Stimulated activated CD4-positive, alpha-beta T cell treated with anti-CD3 and anti-CD28 coated beads, Interleukin-1b, Interleukin-23, amount 100 ng/mL, for 48 hours (primary cell): ENCODE results near the gene SKA2.
"Not testable (repeated sequence)": the region's sequence is repeated elsewhere in the genome, so short reads cannot be mapped to it uniquely, and the experiment has no call there.

Experiments
- DNase-seq: peaks from one replicate; pipeline ENCODE4 v3.0.0-alpha.2; 2020

The SKA2 gene, protein sequence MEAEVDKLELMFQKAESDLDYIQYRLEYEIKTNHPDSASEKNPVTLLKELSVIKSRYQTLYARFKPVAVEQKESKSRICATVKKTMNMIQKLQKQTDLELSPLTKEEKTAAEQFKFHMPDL

DNA sequence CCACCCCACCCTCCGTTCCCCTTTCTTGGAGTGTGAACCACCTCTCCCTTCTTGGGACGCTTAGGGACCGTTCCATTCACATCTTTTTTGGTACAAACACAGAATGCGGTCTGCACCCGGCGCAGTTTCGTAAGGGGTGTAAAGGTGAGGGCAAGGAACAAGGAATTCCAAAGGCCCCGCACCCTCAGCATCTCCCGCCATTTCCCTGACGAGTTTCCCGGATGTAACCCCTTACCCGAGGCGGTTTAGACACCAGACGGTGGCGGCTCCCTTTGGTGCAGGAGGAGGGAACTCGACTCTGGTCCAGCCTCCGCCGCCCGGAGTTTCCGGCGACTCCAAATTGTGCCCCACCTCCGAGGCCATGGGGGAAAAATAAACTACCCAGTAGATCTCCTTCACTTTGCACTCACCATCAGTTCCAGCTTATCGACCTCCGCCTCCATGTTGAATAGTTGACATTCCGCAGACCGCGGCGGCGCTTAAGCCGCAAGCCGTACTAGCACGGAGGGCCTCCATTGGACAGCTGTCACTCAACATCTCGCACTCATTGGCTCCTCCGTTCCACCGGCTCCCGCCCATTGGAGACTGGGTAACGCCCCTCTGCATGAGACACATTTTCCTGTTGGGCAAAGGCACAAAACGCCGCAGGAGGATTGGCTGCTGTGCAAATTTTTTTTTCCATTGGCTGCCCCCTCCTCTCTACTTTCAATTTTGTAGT is at the start of gene SKA2:
TSS of gene SKA2 (minus strand) at position 466 of the 718 bp plus-strand sequence. CDS start at position 443, 23 bp downstream.
- peak; percentile 98 for DNase-seq

DNA sequence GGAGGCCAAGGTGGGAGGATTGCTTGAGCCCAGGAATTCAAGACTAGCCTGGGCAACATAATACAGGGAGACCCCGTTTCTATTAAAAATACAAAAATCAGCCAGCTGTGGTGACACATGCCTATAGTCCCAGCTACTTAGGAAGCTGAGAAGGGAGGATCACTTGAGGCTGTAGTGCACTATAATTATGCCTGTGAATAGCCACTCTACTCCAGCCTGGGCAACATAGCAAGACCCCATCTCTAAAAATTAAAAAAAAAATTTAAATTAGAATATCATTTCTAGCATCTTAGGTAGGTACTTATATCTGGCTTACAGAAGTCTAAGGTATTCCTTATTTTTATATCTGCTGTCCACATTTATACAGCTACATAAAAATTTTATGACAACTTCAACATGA is 47.3 kb upstream of the SKA2 start:
- DNase-seq, result no peak

DNA sequence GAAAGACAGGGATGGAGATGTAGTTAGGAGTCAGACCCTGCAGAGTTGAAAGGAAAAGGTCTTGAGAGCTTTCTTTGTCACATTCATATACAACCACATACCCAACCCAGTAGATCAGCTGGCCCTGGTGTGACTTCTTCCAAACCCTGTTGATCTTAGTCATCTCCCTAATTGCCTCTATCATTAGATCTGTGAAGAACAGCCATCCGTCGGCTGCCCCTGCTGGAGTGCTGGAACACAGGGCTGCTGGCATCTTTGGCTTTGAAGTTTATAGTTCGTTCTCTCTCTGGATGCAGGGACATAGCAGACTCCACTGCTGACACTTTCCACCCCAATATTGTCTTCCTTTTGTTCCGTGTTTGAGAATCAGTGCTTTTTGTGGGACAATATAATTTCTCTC is 44.4 kb upstream of the SKA2 start:
- no peak for DNase-seq

DNA sequence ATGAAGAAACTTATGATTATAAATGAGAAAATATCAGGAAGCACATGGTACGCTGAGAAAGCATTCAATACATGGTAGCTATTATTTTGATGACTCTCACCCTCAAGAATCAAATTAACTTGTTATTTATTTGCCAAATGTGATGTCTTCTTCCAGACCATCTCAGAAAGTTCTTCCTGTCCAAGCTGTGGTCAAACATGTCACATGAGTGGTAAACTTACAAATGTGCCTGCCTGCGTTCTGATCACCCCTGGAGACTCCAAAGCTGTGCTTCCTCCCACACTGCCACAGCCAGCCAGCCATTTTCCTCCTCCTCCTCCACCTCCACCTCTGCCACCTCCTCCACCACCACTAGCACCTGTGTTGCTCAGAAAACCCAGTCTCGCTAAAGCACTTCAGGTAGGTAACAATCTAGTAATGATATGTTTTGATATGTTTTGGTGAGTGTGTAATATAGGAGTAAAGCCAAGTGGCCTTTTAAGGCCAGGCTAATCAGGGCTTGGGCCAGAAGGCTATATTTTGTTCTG is 38.4 kb upstream of the SKA2 start:
- no peak for DNase-seq

DNA sequence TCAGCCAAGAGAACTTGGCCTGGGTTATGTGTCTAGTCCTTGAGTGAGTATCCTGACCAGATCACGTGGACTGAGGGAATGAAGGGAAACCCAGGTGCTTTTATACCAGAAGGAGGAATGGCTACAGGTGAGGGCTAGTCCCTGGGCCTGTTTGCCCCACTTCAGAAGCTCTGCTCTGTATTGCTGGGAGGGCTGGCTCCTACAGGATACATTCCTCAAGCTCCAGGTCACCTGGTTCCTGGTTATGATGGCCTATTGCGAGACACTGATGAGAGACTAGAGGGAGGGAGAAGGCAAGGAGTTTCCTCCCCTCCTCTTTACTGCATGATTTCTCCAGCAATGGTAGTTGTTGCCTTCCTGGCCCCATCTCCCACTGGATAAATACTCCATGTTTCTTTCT is 35.8 kb upstream of the SKA2 start:
- no peak for DNase-seq

DNA sequence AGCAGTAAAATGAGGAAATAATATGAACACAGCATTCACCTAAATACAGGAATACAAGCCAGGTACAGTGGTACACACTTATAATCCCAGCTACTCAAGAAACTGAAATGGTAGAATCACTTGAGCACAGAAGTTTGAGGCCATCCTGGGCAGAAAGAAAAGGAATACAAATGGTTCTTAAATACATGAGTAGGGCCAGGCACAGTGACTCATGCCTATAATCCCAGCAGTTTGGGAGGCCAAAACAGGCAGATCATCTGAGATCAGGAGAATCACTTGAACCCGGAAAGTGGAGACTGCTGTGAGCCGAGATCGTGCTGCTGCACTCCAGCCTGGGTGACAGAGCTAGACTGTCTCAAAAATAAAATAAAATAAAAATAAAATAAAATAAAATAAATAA is 31.9 kb upstream of the SKA2 start:
- DNase-seq, result no peak

DNA sequence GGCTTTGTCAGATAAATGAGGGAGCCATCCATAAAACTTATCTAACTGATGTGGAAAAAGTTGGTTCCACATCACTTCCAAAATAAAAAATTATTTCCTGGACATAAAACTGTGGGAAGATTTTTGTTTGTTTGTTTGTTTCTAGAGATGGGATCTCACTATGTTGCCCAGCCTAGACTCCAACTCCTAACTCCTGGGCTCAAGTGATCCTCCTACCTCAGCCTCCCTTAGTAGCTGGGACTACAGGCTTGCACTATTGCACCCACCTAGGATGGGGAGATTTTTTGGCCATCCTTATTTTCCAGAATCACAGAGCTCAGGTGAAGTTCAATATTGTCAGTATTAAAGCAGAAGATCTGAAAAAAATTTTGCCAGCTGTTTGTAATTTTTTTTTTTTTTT is 31.0 kb upstream of the SKA2 start:
- DNase-seq, result no peak

DNA sequence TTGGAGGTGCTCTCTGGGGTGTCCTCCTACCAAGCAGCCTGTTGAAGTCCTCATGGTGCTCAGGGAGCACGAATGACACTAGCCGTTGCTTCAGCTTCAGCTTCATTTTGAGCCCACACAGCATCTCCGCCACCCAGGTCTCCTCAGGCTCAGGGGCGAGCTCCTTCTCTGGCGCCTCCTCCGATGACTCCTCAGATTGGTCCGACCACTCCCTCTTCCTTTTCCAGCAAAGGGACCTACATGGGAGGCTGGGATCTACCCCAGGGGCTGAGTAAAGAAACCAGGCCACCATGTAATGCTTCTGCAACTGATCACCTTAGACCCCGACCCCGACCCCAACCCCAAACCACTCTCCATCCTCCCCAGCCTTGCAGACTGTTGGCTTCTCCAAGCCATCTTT is 26.5 kb upstream of the SKA2 start:
- DNase-seq, result no peak

DNA sequence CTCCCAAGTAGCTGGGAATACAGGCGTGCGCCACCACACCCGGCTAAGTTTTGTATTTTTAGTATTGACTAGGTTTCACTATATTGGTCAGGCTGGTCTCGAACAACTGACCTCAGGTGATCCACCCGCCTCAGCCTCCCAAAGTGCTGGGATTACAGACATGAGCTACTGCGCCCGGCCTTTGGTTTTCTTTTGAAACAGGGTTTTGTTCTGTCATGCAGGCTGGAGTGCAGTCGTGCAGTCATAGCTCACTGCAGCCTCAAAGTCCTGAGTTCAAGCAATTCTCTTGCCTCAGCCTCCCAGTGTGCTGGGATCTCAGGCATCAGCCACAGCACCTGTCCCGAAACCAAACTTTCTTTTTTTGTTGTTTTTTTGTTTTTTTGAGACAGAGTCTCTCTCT is 25.6 kb upstream of the SKA2 start:
- DNase-seq, result no peak

DNA sequence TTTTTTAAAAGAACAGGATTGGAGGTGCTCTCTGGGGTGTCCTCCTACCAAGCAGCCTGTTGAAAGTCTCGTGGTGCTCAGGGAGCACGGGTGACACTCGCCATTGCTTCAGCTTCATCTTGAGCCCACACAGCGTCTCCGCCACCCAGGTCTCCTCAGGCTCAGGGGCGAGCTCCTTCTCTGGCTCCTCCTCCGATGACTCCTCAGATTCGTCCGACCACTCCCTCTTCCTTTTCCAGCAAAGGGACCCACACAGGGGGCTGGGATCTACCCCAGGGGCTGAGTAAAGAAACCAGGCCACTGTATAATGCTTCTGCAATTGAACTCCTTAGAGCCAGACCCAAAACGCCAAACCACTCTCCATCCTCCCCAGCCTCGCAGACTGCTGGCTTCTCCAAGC is 24.6 kb upstream of the SKA2 start:
- not testable (repeated sequence) for DNase-seq

DNA sequence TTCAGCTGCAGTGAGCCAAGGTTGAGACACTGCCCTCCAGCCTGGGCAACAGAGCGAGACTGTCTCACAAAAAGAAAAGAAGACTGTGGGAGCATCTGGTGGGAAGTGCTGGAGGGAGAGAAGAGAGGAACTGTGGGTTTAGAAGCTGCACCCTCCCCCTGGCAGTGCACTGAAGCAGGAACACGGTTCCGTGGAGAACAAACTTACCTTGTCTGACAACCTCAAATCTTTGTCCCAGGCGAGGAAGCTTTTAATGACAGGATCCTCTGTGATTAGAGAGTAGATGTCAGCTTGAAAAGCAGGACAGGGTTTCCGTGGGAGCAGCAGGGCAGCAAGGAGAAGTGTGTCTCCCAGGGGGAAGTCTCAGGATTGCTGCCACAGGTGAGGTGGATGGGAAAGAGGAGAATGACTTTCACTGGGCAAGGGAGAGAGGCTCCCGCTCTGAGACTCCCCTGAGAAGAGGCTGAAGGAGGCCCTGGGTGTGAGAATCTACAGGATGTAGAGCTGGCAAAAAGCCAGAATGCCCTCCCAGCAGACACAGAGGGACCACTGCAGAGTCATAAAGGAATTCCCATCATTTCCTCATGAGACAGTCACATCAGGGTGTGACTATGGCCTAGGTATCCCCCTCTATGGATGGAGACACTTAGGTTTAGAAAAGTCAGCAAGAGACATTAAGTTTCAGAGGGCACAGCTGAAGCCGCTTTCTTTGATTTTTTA is 23.4 kb upstream of the SKA2 start:
- DNase-seq, result no peak

DNA sequence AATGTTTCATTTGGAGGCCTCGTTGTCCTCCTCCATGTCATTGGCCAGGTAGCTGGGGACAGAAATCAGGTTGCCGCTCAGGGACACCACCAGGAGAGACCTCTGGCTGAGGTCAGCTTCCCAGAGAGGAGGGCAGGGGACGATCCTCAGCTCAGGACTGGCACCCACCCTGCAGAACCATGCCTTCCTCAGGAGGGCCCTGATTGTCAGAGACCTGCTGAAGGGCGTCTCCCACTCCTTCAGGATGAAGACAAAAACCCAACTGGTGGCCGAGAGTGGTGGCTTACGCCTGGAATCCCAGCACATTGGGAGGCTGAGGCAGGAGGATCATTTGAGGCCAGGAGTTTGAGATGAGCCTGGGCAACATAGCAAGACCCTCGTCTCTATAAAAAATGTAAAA is 20.1 kb upstream of the SKA2 start:
- DNase-seq, result no peak

DNA sequence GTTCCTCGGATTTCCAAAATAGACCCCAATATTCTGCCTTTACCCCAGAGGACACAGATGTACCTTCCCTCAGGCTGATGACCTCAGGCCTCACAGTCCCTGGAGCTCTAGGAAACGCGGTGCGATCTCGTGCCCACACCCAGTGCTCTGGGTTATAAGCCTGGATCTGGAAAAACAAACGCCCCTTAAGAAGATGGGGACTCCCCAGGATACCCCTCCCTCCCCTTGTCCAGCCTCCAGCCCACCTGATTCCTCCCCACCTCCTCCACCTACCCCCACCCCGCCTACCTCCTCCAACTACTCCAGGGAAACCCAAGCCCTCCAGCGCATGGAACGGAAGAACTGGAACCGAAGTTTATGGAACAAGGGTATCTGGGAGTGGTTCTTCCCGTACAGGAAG is 19.7 kb upstream of the SKA2 start:
- no peak for DNase-seq

DNA sequence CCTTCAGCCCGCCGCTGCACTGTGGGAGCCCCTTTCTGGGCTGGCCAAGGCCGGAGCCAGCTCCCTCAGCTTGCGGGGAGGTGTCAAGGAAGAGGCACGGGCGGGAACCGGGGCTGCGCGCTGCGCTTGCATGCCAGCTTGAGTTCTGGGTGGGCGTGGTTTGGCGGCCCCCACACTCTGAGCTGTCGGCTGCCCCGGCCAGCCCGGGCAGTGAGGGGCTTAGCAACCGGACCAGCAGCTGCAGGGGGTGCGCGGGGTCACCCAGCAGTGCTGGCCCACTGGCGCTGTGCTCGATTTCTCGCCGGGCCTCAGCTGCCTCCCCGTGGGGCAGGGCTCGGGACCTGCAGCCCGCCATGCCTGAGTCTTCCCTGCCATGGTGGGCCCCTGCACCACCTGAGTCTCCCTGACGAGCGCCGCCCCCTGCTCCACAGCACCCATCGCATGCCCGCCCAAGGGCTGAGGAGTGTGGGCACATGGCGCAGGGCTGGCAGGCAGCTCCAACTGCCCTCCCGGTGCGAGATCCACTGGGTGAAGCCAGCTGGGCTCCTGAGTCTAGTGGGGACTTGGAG is 17.5 kb upstream of the SKA2 start:
- DNase-seq, result no peak

DNA sequence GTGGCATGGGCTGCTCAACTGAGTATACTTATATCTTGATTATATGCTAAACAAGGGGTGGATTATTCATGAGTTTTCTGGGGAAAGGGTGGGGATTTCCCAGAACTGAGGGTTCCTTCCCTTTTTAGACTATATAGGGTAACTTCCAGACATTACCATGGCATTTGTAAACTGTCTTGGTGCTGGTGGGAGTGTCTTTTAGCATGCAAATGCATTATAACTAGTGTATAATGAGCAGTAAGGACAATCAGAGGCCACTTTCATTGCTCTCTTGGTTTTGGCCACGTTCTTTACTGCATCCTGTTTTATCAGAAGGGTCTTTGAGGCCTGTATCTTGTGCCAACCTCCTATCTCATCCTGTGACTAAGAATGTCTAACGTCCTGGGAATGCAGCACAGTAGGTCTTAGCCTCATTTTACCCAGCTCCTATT is 12.6 kb upstream of the SKA2 start:
- no peak for DNase-seq

DNA sequence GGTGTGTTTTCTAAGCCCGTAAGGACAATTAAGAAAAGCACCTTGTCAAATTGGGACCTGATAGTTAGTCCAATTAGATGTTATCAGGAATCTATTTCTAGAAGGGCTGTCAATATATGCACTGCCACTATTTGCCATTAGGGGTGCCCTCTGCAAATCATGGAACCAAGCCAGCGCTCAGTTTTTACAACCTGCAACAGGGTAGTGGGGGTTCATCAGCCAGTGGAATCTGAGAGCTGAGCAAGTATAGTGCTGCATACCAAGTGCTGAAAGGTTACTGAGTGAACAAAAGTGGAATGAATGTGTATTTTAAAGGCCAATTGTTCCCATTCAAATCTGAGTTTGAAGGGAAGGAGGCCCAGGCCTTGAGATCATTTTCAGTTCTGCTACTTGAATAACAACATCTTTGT is 11.0 kb upstream of the SKA2 start:
- peak; percentile 18 for DNase-seq

DNA sequence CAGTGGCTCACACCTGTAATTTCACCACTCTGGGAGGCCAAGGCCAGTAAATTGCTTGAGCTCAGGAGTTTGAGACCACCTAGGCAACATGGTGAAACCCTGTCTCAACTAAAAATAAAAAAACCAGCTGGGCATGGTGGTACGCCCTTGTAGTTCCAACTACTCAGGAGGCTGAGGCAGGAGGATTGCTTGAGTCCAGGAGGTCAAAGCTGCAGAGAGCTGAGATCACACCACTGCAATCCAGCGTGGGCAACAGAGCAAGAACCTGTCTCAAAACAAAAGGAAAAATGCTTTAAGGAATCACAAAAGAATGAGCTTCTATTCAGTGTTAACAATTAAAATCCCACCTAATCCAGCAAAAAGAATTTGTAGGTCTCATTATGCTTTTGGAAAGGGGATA is 6.5 kb upstream of the SKA2 start:
- no peak for DNase-seq

DNA sequence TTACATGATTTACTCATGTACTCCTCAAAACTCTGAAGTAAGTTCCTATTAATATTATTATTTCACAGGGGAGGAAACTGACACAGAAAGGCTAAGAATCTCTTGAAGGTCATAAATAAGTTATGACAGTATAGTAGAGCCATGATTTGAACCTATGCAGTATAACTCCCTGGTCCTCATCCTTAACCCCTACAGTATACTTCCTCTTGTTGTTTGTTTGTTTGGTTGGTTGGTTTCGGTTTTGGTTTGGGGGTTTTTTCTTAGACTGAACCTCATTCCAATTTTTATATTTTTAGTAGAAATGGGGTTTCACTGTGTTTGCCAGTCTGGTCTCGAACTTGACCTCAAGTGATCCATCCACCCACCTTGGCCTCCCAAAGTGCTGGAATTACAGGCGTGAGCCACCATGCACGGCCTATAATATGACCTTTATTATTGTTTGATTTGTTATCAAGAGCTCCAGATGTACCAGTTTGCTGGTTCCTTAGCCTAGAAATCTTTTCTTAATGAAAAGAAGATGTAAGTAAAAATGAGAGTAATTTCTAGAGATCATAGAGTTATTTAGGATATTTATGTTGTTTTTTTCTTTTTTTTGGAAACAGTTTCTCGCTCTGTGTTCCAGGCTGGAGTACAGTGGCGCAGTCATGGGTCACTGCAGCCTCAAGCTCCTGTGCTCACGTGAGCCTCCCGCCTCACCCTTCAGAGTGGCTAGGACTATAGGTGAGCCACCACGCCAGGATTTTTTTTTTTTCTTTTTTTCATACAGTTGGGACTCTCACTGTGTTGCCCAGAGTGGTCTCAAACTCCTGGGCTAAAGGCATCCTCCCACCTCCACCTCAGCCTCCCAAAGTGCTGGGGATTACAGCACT is 5.4 kb upstream of the SKA2 start:
- no peak for DNase-seq

DNA sequence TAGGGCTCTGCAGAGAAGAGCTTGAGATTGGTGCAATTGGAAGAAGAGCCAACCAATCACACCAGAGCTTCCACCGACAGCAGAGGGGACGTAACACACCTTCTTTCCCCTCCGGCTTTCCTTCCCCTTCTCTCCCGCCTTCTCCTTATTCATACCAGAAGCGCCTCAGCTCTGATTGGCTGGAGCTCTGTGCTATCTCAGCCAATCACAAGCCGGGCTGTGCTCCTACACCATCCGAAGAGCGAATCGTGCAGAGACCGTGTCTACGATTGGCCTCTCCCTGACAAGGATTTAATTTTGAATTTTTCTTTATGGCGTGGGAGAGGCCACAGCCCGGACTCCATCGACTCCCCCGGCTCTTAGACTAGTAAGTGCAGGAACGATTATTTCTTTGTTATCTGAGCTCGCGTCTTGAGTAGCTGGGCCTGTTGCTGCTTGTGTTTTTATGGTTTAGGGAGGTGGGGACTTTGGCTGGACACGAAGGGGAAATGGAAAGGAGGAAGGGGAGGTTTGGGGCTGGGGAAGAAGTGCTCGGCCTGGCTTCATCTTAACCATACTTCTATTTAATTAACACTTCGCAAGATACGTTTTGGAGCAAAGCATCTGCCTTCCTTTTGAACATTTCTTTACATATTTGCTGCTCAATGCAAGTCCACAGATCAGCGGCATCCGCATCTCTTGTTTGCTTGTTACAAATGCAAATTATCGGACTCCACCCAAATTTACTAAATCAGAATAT is 622 bp upstream of the SKA2 start, which contains the start of gene PRR11:
TSS of gene PRR11 (plus strand) at position 308 of the 739 bp plus-strand sequence. CDS start 14,007 bp downstream, outside the sequence.
- DNase-seq, result peak; percentile 95

DNA sequence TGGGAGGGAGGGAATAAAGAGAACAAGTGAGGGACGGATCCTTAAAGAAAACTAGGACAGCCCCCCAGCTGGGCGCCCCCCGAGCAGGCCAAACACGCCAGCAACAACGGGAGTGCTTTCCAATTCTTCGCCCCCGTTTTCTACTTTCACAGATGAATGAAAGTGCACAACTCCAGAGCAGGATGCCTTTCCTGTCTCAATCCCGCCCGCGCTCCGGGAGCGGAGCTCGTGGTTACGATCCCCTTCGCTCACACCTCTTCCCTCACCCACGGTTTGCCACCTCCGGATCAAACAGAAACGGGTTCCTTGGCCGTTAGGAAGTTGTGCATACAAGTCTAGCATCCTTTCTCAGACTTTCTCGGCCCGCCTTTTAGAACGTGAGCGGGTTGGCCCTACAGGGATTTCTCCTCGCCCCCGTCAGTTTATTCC is 680 bp downstream of the SKA2 start:
- peak; percentile 27 for DNase-seq

DNA sequence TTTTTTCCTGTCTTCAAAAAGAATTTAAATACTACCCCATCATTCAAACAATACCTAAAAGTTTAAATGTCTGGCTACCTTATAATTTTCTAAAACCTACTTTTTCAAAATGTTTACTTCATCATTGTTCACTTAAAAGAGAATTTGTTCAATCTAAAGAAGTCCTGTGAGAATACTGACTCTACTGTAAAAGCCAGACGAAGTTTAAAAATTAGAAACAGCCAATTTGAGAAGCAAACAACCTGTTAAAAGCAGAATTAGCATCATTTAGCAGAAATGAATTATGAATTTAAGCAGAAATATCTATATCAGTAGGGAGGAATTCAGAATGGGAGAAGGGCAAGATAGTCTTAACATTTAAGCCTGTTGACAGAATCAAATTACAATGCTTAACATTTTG is 2.1 kb downstream of the SKA2 start:
- DNase-seq, result no peak

DNA sequence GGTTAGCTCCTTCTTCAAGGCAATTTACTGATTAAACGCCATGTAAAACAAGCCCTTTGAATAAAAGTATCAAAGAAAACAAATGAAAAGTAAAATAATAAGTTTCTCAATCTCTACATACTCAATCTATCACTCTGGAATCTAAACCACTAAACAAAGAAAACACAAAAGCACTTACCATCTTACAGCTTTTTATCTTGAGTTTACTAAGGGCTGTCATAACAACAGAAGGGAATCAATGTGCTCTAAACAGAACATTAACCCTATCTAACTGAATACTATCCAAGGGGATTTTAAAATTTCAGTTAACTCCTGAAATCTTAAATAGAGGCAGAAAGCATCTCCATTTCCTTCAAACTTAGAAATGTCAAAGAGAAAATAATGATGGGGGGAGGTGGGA is 3.4 kb downstream of the SKA2 start:
- no peak for DNase-seq
